NCI-H2107 treated with DMSO at 0.1 percent for 48 hours (cell line): ENCODE results near the gene GASK1A.

Experiments used
- DNase-seq: peaks from one replicate; lab custom pipeline; 2025; ENCODE audit not compliant: unreplicated experiment; lab: John Stamatoyannopoulos, UW

The GASK1A gene

GRCh38 chr3:43081796-43082195 lies 102.7 kb downstream of the GASK1A start:
- DNase-seq: no peak

GRCh38 chr3:43082457-43082856 lies 103.3 kb downstream of the GASK1A start:
- no peak for DNase-seq

- DNase-seq: no peak
Observed at GRCh38 chr3:43086460-43087165, 107.5 kb downstream of the GASK1A start.

GRCh38 chr3:43087249-43087776 lies 108.2 kb downstream of the GASK1A start:
- DNase-seq: no peak

GRCh38 chr3:43089081-43089480 lies 110.0 kb downstream of the GASK1A start:
- DNase-seq: no peak

GRCh38 chr3:43090238-43090637 lies 111.1 kb downstream of the GASK1A start:
- no peak for DNase-seq

GRCh38 chr3:43091481-43091880 lies 112.4 kb downstream of the GASK1A start:
- no peak for DNase-seq

- no peak for DNase-seq
Observed at GRCh38 chr3:43093006-43093405, 113.9 kb downstream of the GASK1A start.

- DNase-seq: no peak
Observed at GRCh38 chr3:43093974-43094373, 114.9 kb downstream of the GASK1A start.

GRCh38 chr3:43094381-43094780 lies 115.3 kb downstream of the GASK1A start:
- no peak for DNase-seq

GRCh38 chr3:43094851-43095250 lies 115.7 kb downstream of the GASK1A start:
- DNase-seq: no peak

- DNase-seq: no peak
Observed at GRCh38 chr3:43095370-43095769, 116.3 kb downstream of the GASK1A start.

GRCh38 chr3:43096761-43097160 lies 117.7 kb downstream of the GASK1A start:
- DNase-seq: no peak

GRCh38 chr3:43097400-43098080 lies 118.4 kb downstream of the GASK1A start:
- no peak for DNase-seq

- no peak for DNase-seq
Observed at GRCh38 chr3:43098761-43099160, 119.7 kb downstream of the GASK1A start.

GRCh38 chr3:43102773-43103480 lies 123.8 kb downstream of the GASK1A start:
- DNase-seq: peak; percentile 61

- DNase-seq: no peak
Observed at GRCh38 chr3:43104039-43104438, 124.9 kb downstream of the GASK1A start.

GRCh38 chr3:43104660-43105595 lies 125.8 kb downstream of the GASK1A start:
- DNase-seq: no peak

- DNase-seq: peak; percentile 25
Observed at GRCh38 chr3:43105596-43106292, 126.6 kb downstream of the GASK1A start, which contains the start of gene POMGNT2. TSS of gene POMGNT2 (minus strand) at chr3:43106079. CDS start at chr3:43081431, 24,648 bp downstream.

- DNase-seq: no peak
Observed at GRCh38 chr3:43106293-43106628, 127.2 kb downstream of the GASK1A start.
